Activated B cell treated with CpG ODN at 0.5 μM for 24 hours (primary cell): ENCODE measurements around the gene LMO2. TPM values are rescaled to one million over a fixed set of nuclear protein-coding genes. Genes with fewer than 3 reads are reported as not detected.

Source experiments
- ATAC-seq: fragments of 200-7000 bp; cut with Tn5 transposase; one replicate; pipeline ENCODE4 v1.10.0; 2021; ENCODE audit warnings: low read depth, mild to moderate bottlenecking, moderate library complexity
- CTCF ChIA-PET: fragments of 350-600 bp; sonication (Branson Sonifier 250); formaldehyde crosslinking; loops from one replicate; lab custom pipeline; 2021; ENCODE audit warnings: antibody characterized with exemption; lab: Charles Lee
- POLR2A ChIA-PET: fragments of 350-600 bp; sonication (Branson Sonifier 250); formaldehyde crosslinking; loops from one replicate; lab custom pipeline; 2021; ENCODE audit warnings: antibody characterized with exemption; lab: Charles Lee
- DNase-seq: peaks from one replicate; pipeline ENCODE4 v3.0.0; 2022
- H3K27ac Mint-ChIP-seq: one replicate; pipeline ENCODE4 v1.8.0; 2020; ENCODE audit warnings: mixed read lengths
- H3K27me3 Mint-ChIP-seq: one replicate; pipeline ENCODE4 v1.8.0; 2021; ENCODE audit warnings: mixed read lengths
- H3K36me3 Mint-ChIP-seq: one replicate; pipeline ENCODE4 v1.8.0; 2021; ENCODE audit warnings: low read depth, mixed read lengths
- H3K4me1 Mint-ChIP-seq: one replicate; pipeline ENCODE4 v1.8.0; 2021; ENCODE audit warnings: mixed read lengths
- H3K4me3 Mint-ChIP-seq: one replicate; pipeline ENCODE4 v1.8.0; 2020; ENCODE audit warnings: mild to moderate bottlenecking, mixed read lengths
- H3K9me3 Mint-ChIP-seq: one replicate; pipeline ENCODE4 v1.8.0; 2020; ENCODE audit warnings: mixed read lengths
- intact Hi-C: fragments of 100-400 bp; cut with micrococcal nuclease; formaldehyde crosslinking; loops from one replicate; pipeline ENCODE4 v1.15.1; 2024
- total RNA-seq: library from RNA; stranded (reverse); gene quantifications from 2 replicates; pipeline ENCODE4 v1.2.3, GENCODE V29; 2022
- TF ChIP-seq, protein P1 (sequence below): fragments of 200-600 bp; IDR thresholded peaks from one replicate; pipeline ENCODE4 v1.8.0; 2022; ENCODE audit warnings: antibody characterized with exemption, mild to moderate bottlenecking

Gene LMO2
- total RNA-seq, 1 donor from 2014 or later = 29.1 TPM

DNA sequence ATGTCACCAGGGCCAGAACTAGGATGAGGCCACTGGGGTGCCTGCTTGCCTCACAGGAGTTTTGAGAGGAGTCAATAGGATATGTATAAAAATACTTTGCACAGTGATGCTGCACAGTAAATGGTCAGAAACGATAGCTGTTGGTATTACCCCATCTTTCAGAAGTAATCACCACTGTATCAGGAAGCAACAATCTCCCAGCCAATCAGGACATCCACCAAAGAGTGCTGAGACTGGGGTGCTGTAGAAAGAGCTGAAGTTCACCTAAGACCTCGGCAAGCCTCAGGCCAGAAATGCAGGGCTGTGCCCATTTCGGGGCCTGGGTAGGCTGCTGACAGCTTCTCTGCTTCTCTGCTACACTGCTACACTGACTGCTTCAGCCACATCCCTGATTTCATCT, 17.4 kb downstream of the LMO2 start:
- Mint-ChIP-seq H3K9me3 (no peaks in the 10 kb centered on the region), H3K27ac (no peak overlapping the region), H3K36me3 (peaks cover 3% of the 10 kb centered on the region), H3K27me3 (peaks cover 2% of the 10 kb centered on the region), H3K4me3 (no peak overlapping the region), H3K4me1 (peaks cover 13% of the 10 kb centered on the region)
- ChIA-PET CTCF (interaction anchor here (0.6 to 1.1 kb wide), 2 partner anchors 97 to 114 kb away, joined by 4 to 6 read pairs; no protein-coding TSS in a partner anchor), POLR2A (interaction anchor here (0.6 kb wide), 1 partner anchor 105 kb away, joined by 5 read pairs; no protein-coding TSS in a partner anchor)
- intact Hi-C loops = no loop called here
- ATAC-seq (no peak), DNase-seq (no peak)
- TF ChIP-seq, protein P1, sequence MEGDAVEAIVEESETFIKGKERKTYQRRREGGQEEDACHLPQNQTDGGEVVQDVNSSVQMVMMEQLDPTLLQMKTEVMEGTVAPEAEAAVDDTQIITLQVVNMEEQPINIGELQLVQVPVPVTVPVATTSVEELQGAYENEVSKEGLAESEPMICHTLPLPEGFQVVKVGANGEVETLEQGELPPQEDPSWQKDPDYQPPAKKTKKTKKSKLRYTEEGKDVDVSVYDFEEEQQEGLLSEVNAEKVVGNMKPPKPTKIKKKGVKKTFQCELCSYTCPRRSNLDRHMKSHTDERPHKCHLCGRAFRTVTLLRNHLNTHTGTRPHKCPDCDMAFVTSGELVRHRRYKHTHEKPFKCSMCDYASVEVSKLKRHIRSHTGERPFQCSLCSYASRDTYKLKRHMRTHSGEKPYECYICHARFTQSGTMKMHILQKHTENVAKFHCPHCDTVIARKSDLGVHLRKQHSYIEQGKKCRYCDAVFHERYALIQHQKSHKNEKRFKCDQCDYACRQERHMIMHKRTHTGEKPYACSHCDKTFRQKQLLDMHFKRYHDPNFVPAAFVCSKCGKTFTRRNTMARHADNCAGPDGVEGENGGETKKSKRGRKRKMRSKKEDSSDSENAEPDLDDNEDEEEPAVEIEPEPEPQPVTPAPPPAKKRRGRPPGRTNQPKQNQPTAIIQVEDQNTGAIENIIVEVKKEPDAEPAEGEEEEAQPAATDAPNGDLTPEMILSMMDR = no peak

DNA sequence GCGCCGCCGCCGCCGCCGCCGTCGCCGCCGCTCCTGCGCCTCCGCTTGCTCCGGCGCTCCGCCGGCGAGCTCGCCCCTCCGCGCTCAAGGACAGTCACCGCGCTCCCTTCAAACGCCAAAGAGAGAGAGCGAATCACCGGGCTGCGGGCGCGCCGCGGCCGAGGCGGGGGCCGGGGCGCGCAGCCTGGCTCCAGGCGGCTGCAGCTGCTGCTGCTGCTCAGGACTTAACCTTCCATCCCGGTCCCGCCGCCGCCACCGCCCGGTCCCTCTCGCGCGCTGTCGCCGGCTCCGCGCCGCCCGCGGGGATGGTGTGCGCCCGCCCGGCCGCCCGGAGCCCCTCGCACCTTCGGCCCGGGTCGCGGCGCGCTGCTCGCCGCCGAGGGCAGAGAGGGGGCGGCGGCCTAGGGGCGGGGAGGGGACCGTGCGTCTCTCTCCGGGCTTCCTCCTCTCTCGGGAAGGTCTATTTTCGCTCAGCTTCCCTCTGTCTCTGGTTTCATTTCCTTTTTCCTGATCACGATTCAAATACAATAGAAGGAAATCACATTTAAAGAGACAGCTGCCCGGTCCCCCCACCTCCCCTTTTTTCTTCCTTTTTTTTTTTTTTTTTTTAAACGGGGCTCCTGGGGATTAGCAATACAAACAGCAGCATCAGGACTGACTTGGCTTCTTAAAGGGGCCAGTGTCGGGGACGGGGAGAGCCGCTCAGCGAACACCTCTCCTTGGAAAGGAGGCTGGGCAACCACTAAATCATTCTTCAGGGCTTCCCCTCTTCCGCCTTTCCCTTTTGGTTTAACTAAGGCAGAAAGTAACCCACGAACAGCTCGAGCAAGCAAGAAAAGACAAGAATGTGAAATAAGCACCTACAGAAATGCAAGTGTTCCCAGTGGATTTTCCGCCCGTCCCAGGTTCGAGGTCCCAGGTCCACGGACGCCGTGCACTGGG, 22.1 kb downstream of the LMO2 start:
- POLR2A ChIA-PET = interaction anchor here (1.0 to 4.5 kb wide), 7 partner anchors 9 to 52 kb away, joined by 3 to 30 read pairs (median 6); partner anchors contain the start of gene LMO2

DNA sequence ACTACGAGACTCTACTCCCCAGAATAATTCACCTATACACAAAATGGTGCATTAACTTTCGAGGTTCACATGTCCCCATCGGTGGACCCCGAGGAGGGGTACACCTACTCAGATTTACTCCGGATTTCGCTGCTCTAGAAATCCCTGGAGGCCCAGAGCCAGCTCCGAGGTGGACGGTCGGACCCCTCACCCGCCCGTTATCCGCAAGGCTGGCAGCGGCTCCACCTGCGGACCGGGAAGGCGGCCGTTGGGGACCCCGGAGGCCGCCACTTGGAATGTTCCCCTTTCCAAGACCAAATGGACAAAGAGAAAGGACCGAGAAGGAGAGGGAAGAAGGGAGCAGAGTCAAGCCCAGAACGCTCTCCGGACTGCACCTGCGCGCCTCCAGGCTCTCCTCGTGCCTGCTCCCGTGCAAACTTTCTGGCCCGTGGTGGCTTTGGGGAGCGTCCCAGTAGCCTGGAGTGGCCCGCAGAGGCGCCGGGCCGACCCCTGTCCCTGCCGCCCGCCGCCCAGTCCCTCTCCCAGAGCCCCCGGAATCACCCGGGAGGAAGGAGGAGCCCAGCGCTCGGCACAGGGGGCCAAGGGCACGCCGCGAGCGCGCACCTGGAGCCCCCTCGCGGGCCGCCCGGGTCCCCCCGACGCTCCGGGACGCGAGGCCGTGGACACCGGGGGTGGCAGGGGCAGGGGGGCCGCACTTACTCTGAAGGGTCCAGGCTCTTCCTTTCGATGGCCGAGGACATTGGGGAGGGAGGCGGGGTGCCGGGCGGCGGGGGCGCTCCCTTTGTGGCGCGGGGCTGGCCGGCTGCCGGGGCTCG, 23.0 kb downstream of the LMO2 start:
- peak overlapping the region; percentile 41 for H3K27ac Mint-ChIP-seq
- peaks cover 3% of the 10 kb centered on the region for H3K36me3 Mint-ChIP-seq
- no peaks in the 10 kb centered on the region for H3K9me3 Mint-ChIP-seq
- H3K4me1 Mint-ChIP-seq = peaks cover 36% of the 10 kb centered on the region
- CTCF ChIA-PET = interaction anchor here (0.7 to 4.3 kb wide), 5 partner anchors 9 to 119 kb away, joined by 3 to 32 read pairs (median 6); no protein-coding TSS in a partner anchor
- DNase-seq (no peak), ATAC-seq (peak; percentile 8)
- no peaks in the 10 kb centered on the region for H3K27me3 Mint-ChIP-seq
- TF ChIP-seq, protein P1 = no peak
- peak overlapping the region; percentile 80 for H3K4me3 Mint-ChIP-seq
- intact Hi-C loops = loop anchor here (1.0 to 2.0 kb wide), 2 partner anchors 11 to 44 kb away; no protein-coding TSS in a partner anchor
- POLR2A ChIA-PET = interaction anchor here (1.0 to 4.5 kb wide), 9 partner anchors 10 to 102 kb away, joined by 3 to 30 read pairs (median 5); partner anchors contain the start of gene LMO2

More for the DNA sequence above, 22.1 kb downstream of the LMO2 start:
- Mint-ChIP-seq H3K4me1 (peaks cover 36% of the 10 kb centered on the region), H3K4me3 (peak overlapping the region; percentile 92), H3K27me3 (no peaks in the 10 kb centered on the region), H3K9me3 (no peaks in the 10 kb centered on the region), H3K27ac (peak overlapping the region; percentile 74), H3K36me3 (peaks cover 3% of the 10 kb centered on the region)
- intact Hi-C loops = loop anchor here (1.0 to 2.0 kb wide), 5 partner anchors 11 to 181 kb away; partner anchors contain the start of gene CAPRIN1
- CTCF ChIA-PET = interaction anchor here (1.0 to 4.3 kb wide), 3 partner anchors 12 to 101 kb away, joined by 3 to 32 read pairs (median 17); no protein-coding TSS in a partner anchor
- TF ChIP-seq, protein P1 = no peak
- DNase-seq (peak; percentile 57), ATAC-seq (peak; percentile 72)

DNA sequence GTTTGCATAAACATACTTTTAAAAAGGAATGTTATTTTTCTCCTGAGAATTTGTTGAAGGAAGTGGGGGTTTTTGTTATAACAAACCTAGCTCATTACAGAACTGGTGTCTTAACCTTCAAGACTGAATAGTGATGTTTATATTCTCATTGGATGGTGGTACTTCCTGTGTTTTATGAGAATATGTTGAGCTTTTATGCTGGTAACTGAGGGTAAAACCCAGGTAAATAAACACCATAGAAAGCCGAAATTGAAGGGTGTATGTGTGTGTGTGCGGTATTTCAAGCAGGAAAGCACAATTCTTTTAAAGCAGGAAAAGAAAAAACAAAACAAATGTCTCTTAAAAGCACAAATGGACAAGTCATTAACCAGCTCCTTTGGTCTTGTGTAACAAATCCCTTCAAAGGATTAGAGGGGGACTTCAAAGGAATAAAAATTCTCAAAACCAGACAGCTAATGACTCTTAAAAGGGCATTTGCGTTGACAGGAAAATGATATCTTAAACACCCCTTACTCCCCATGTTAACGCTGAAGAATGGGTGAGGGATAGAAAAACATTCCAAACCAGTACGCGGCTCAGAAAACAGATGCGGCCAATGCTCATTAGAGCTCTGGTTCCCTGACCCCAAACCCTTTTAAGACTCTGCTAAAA, 23.8 kb downstream of the LMO2 start:
- Mint-ChIP-seq H3K4me3 (peak overlapping the region; percentile 80), H3K27me3 (no peaks in the 10 kb centered on the region), H3K4me1 (peaks cover 36% of the 10 kb centered on the region), H3K27ac (peak overlapping the region; percentile 41), H3K36me3 (peaks cover 6% of the 10 kb centered on the region), H3K9me3 (no peaks in the 10 kb centered on the region)
- DNase-seq = no peak
- POLR2A ChIA-PET = interaction anchor here (0.7 to 4.5 kb wide), 7 partner anchors 10 to 102 kb away, joined by 3 to 30 read pairs (median 5); partner anchors contain the start of gene LMO2
- ATAC-seq = no peak
- TF ChIP-seq, protein P1 = no peak
- intact Hi-C loops = loop anchor here (2.0 kb wide), 1 partner anchor 45 kb away; no protein-coding TSS in a partner anchor
- CTCF ChIA-PET = interaction anchor here (0.7 to 4.3 kb wide), 6 partner anchors 8 to 119 kb away, joined by 3 to 32 read pairs (median 5); no protein-coding TSS in a partner anchor
